ENCODE measurements around the gene BSCL2.

BSCL2 gene

GRCh38 chr11:62673196-62673525 lies 34.1 kb downstream of the BSCL2 start:
- no peak overlapping the region for H3K4me3 ChIP-seq (ENCODE audit: low read depth, low read length)
- no peak for TF ChIP-seq CTCF (IDR thresholded peaks at IDR 0.05; ENCODE audit: low read depth, low read length, missing control alignments)
- no peak for DNase-seq (ENCODE audit: low read depth)

GRCh38 chr11:62671608-62672389 lies 35.4 kb downstream of the BSCL2 start, which contains the start of the genes LBHD1 and UQCC3:
Gene LBHD1 (minus strand): TSS chr11:62672267. CDS start chr11:62670031, 2,236 bp downstream.
Gene UQCC3 (plus strand): TSS chr11:62671673. CDS start chr11:62671746, 73 bp downstream.
- DNase-seq (ENCODE audit: low read depth), result peak; percentile 76
- H3K4me3 ChIP-seq (ENCODE audit: low read depth, low read length), result peak within 1 kb of the TSS; percentile 88
- no peak for TF ChIP-seq CTCF (IDR thresholded peaks at IDR 0.05; ENCODE audit: low read depth, low read length, missing control alignments)

- H3K4me3 ChIP-seq (ENCODE audit: low read depth, low read length), result peak overlapping the region; percentile 88
- no peak for TF ChIP-seq CTCF (IDR thresholded peaks at IDR 0.05; ENCODE audit: low read depth, low read length, missing control alignments)
- no peak for DNase-seq (ENCODE audit: low read depth)
Measured at GRCh38 chr11:62671236-62671607, 36.0 kb downstream of the BSCL2 start.

GRCh38 chr11:62669420-62670161 lies 37.6 kb downstream of the BSCL2 start:
- no peak overlapping the region for H3K4me3 ChIP-seq (ENCODE audit: low read depth, low read length)
- DNase-seq (ENCODE audit: low read depth), result no peak
- TF ChIP-seq CTCF (IDR thresholded peaks at IDR 0.05; ENCODE audit: low read depth, low read length, missing control alignments), result no peak

GRCh38 chr11:62667460-62667859 lies 39.8 kb downstream of the BSCL2 start:
- H3K4me3 ChIP-seq (ENCODE audit: low read depth, low read length), result peak overlapping the region; percentile 69; the same call in 1 of the 2 replicates
- DNase-seq (ENCODE audit: low read depth), result no peak
- TF ChIP-seq CTCF (IDR thresholded peaks at IDR 0.05; ENCODE audit: low read depth, low read length, missing control alignments), result no peak

GRCh38 chr11:62666259-62666926 lies 40.8 kb downstream of the BSCL2 start:
- peak overlapping the region; percentile 69 for H3K4me3 ChIP-seq (ENCODE audit: low read depth, low read length)
- TF ChIP-seq CTCF (IDR thresholded peaks at IDR 0.05; ENCODE audit: low read depth, low read length, missing control alignments), result no peak
- DNase-seq (ENCODE audit: low read depth), result no peak

All from GM12864 (cell line).